GM19372 (cell line): ENCODE results near the gene AVP.
"Not testable (repeated sequence)": the region's sequence is repeated elsewhere in the genome, so short reads cannot be mapped to it uniquely, and the experiment has no call there.

Experiments used
- ATAC-seq: cut with Tn5 transposase; IDR thresholded peaks from one replicate; pipeline ENCODE4 v1.9.1; 2021; ENCODE audit warnings: mild to moderate bottlenecking, low read depth, moderate library complexity; ENCODE audit not compliant: unreplicated experiment

AVP gene

DNA sequence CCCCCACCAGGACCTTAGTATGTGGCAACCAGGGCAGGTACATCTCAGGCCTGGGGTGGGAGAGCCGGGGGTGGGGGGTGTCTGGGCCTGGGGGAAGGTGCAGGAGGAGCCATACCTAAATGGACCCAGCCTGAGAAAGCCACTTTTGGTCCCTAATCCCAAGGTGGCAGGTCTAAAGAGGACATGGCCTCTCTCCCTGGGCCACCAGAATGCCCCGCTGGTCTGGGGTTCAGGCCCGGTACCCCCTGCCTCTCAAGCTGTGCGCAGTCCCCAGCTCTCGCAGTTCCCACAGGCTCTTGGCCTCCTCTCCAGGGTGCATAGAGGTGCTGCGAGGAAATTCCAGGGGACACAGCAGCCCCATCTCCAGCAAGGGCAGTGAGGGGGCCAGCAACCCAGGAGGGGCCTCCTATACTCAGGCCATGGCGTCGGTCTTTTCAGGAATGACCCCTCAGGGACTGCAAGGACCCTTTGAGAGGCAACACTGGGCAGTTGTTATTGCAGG, 1.1 kb upstream of the AVP start:
- no peak for ATAC-seq

DNA sequence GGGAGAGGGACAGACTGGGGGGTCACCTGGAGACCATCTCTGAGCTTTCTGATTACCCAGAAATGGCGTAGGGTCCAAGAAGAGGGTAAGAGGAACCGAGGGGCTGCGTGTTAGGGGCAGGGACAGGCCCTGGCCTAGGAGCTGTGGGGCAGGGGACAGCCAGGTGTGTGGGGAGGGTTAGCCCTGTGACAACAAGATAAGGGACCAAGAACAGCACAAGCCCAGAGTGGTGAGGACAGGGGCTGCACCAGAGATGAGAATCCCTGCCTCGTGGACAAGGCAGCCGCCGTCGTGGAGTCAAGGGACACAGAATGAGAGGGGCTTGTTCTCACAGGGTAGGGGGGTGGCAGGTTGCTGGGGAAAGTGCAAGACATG, 449 bp upstream of the AVP start:
- ATAC-seq, result no peak

DNA sequence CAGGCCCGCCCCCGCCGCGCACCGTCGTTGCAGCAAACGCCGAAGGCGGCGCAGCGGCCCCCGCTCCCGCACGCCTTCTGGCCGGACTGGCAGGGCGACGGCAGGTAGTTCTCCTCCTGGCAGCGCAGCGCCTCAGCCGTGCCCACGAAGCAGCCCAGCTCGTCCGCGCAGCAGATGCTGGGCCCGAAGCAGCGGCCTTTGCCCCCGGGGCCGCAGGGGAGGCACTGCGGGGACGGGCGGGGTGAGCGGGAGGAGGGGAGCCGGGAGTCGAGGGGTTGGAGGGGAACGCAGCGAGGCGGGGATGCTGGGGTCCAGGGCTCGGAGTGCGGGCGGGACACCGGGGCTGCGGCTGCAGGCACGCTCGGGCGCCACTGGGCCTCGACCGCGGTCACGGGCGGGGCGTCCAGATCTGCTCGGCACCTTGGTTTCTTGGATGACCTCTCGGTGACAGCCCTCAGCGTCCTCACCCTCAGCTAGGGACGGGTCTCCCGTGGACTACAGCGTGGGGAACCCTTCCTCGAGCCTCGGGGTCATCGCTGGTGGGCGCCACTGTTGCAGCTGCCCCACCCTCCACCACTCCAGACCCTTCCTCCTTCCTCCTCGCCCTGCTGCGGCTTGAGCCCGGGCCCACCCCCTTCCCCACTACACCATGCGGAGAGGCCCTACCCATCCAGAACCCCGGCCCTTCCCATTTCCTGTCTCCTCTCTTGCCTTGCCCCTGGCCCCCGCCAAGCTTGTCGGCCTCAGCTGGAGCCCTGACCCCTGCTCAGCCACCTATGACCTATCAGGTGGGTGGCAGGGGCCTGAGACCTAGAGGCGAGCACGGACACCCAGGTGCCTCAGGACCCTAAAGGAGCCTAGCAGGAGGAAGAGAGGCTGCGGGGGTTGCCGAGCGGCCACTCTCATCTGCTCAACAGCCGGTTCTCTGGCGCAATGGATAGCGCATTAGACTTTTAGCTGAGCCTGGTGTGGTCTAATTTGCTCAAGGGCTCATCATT, 1.3 kb downstream of the AVP start:
- ATAC-seq, result no peak

DNA sequence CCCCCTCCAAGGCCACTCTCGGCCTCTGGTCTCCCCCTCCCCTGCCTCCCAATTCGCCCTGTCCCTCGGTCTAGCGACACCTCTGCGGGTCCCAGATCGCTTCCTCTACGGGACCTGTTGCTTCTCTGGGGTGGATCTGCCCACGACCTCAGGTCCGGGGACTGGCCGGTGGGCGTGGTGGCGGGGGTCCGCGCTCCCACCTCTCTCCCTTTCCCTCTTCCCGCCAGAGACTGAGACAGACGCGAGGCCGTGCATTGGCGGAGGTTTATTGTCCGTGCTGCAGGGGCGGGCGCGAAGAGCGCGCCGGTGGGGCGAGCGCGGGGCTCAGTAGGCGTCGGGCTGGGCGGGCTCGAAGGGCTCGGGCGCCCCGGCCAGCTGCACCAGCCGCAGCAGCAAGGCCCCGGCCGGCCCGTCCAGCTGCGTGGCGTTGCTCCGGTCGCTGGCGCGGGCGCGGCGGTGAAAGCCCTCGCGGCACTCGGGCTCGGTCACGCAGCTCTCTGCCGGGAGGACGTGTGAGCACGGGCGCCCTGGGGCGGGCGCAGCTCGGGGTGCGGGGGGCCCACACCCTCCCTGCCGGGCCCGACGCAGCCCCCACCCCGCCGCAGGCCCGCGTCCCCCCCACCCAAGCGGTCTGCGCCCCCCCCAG, 2.1 kb downstream of the AVP start:
- no peak for ATAC-seq

DNA sequence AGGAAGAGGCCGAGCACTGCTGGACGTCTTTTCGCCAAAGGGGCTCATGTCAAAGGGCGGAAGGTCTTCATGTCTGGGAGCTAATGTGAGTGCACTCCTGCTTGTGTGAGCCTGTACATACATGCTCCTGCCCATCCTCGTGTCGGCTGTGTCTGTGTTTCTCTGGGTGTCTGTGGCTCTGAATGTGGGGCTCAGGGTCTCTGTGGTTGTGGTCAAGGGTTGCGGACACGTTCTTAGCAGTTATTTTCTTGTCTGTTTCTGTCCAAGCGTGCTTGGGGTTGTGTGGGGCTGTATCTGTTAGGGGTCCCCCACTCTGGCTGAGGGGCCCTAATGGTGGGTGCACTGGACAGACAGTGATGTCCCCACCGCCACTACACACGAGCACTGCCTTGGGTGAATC, 2.9 kb downstream of the AVP start:
- ATAC-seq, result no peak

DNA sequence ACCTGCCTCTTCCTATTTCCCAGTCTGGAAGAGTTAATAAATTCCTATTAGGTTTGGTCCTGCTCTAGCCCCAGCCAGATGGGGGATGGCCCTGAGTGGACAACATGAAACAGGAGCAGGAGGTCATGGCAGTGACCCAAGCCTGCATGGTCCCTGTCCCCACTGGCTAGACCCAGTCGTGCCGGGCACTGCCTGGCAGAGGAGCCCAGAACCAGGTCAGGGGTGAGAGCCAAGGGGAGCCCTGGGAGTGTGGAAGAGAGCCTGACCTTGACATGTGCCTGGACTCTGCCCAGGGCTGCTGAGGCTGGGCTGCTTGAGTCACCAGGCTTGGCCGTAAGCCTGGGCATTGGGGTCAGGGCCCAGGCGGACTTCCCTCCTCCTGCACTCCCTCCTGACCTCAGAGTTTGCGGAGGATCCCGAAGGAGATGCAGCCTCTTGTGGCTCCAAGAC, 3.6 kb downstream of the AVP start:
- ATAC-seq, result no peak

DNA sequence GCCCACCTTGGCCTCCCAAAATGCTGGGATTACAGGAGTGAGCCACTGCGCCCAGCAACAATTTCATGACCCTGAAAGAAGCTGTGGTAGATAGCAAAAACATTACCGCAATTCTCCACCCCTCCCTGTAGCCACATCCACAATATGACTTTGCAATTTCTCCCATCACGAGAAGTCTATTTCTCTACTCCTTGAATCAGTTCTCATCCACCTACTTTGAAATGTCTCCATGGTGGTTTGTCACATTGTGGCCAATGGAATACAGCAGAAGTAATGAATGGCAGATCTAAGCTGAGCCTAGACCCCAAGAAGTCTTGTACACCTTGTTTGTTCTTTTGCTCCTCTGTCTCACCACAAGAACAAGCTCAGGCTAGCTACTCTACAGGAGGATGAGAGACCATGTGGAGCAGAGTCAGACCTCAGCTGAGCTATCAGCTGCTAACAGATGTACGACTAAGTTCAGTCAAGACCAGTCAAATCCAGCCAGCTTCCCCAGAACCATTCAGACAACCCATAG, 6.8 kb downstream of the AVP start:
- ATAC-seq, result no peak

DNA sequence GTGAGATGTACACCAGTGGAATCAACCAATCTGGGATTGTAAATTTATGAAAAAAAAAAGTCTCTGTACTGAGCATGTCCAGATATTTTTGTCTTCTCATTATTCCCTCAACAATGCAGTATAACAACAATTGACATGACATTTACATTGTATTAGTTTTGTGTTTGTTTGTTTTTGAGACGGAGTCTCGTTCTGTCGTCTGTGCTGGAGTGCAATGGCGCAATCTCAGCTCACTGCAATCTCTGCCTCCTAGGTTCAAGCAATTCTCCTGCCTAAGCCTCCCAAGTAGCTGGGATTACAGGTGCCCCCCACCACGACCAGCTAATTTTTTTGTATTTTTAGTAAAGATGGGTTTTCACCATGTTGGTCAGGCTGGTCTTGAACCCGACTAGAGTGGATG, 9.2 kb downstream of the AVP start:
- not testable (repeated sequence) for ATAC-seq

DNA sequence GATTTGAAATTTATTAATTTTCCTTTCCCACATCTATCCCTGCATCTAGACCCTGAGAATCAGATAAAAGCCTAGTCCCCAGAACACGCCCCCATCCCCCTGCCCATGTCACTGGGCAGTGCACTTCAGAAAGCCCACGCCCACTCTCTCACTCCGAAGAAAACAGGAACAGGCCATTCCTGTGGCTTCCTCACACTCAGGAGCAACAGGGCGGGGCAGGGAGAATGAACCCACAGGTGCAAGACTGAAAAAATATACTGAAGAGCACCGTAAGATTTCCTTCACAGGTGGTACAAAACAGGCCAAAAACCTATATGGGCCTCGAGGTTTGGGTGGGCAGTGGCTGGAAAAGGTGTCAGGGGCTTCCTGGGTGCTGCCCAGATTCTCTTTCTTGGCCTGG, 9.7 kb downstream of the AVP start:
- no peak for ATAC-seq

DNA sequence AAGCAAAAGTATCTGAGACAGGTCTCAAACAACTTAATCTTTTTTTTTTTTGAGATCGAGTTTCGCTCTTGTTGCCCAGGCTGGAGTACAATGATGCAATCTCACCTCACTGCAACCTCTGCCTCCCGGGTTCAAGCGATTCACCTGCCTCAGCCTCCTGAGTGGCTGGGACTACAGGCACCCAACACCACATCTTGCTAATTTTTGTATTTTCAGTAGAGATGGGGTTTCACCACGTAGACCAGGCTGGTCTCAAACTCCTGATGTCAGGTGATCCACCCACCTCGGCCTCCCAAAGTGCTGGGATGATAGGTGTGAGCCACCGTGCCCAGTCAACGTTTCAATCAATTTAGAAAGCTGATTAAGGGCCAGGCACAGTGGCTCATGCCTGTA, 11.3 kb downstream of the AVP start:
- not testable (repeated sequence) for ATAC-seq

DNA sequence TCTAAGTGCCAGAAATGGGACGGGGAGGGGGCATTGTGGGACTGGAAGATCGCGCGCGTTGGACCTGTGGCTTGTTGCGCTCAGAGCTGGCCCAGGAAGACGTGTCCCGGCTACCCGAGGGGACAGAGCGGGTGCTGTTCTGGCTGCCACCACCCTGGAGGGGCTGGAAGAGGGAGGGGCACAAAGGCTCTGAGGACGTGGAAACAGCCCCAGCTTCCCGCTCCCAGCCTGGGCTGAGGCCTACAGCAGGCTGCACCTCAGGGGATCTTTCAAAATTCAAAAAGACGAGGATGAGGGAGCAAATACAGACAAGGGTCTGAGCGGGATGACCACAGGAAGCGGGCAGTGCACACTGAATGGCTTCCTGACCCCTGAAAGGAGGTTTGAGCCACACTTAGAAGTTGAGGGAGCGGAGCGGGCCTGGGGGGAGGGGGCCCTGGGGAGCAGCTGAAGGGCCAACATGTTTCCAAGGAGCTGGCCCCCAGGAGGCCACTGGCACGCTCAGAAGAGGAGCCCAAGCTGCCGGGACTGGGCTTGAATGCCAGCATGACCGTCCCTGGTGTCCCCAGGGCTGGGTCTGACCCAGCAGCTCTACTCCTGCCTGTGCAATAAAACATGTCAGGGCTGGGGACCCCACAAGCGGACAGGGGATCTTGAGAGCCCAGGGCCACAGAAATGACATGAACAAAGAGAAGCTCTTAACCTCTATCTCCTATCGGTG, 11.8 kb downstream of the AVP start:
- no peak for ATAC-seq

DNA sequence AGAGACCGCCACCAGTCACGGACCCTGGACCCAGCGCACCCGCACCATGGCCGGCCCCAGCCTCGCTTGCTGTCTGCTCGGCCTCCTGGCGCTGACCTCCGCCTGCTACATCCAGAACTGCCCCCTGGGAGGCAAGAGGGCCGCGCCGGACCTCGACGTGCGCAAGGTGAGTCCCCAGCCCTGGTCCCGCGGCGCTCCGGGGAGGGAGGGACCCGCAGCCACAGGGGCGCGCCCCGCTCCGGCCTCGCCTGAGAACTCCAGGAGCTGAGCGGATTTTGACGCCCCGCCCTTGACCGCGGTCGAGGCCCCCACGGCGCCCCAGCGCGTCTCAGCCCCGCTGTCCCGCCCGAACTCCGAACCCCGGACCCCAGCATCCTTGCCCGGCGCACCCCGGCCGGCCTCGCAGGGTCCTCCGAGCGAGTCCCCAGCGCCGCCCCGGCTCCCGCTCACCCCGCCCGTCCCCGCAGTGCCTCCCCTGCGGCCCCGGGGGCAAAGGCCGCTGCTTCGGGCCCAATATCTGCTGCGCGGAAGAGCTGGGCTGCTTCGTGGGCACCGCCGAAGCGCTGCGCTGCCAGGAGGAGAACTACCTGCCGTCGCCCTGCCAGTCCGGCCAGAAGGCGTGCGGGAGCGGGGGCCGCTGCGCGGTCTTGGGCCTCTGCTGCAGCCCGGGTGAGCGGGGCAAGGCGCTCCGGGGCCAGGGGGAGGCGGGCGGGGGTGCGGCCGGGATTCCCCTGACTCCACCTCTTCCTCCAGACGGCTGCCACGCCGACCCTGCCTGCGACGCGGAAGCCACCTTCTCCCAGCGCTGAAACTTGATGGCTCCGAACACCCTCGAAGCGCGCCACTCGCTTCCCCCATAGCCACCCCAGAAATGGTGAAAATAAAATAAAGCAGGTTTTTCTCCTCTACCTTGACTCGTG, 12.7 kb downstream of the AVP start, which contains the start of gene OXT:
OXT (plus strand) TSS at position 11 of the 920 bp plus-strand sequence; CDS start at position 47, 36 bp downstream.
- no peak for ATAC-seq

DNA sequence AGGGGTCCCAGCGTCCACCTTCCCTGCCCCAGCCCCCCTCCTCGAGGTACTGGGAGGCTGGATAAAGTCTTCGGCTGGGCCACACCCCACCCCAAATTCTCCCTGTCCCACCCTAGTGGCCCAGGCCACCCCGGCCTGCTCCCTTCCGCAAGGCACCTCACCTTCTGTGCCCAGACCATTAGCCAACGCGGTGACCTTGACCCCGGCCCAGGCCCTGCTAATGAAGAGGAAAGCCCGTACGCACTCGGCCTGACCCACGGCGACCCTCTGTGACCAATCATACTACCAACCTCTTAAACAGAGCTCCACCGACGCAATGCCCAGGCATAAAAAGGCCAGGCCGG, 13.3 kb downstream of the AVP start:
- no peak for ATAC-seq

DNA sequence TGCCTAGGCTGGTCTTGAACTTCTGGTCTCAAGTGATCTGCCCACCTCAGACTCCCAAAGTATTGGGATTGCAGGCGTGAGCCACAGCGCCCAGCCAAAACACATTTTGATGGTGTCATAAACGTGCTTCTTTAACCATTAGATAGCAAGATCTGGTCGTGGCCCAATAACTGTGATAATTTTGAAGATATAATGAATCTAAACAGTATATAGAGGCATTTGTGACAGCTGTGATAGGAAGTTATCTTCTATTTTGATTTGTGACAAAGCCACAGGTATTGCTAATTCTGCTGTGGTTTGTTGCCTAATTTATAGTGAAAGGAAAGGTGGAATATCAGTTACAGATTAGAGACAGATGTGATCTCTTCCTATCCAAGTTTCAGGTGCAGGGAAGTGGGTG, 13.8 kb downstream of the AVP start:
- ATAC-seq, result no peak

DNA sequence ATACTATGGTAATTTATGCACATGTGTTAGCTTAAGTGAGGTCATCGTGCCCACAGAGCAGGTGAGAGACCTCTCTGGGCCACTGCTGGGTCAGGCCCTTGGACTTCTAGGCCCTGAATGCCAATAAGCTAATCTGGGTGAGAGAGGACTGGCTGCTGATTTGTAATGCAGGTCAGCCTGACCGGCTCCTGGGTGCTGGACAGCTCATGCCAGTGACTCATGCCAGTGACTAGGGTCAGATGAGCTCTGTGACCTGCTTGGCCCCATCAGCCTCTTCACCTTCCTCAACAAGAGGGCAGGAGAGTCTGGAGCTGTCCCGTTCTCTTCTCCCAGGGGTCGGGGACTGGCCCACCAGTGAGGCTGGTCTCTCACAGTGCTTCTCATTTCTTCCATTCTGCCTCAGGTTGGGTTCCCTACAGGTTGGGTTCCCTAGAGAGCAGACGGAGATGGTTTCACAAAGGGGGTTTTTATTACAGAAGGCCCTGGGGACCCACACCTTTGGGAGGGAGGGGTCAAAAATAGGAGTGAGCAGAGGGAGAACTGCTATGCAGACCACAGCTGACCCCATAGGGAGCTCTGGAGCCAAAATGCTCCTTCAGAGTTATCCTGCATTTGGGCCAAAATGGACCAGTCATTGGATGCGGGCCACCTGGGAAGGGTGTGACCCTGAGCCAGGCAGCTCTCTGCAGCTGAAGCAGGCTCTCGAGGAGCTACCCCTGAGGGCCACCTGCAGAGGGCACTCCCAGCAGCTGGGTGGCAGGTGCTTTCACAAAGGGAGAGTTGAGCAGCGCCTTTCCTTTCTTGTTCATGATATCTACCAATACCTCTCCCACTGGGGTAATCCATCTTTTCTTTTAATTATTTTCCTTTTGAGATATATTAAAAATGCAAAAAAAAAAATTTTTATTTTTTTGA, 15.3 kb downstream of the AVP start:
- no peak for ATAC-seq

DNA sequence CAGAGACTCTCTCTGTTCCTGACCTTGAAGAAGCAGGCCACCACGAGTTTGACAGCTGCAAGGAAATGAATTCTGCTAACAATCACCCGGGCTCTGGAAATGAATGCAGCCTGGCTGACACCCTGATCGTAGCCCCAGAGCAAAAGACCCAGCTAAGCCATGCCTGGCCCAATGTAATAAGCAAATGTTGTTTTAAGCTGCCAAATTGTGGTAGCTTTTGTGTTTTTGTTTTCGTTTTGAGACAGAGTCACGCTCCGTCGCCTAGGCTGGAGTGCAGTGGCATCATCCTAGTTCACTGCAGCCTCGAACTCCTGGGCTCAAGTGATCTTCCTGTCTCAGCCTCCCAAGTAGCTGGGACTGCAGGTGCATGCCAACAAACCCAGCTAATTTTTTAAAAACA, 16.4 kb downstream of the AVP start:
- no peak for ATAC-seq

DNA sequence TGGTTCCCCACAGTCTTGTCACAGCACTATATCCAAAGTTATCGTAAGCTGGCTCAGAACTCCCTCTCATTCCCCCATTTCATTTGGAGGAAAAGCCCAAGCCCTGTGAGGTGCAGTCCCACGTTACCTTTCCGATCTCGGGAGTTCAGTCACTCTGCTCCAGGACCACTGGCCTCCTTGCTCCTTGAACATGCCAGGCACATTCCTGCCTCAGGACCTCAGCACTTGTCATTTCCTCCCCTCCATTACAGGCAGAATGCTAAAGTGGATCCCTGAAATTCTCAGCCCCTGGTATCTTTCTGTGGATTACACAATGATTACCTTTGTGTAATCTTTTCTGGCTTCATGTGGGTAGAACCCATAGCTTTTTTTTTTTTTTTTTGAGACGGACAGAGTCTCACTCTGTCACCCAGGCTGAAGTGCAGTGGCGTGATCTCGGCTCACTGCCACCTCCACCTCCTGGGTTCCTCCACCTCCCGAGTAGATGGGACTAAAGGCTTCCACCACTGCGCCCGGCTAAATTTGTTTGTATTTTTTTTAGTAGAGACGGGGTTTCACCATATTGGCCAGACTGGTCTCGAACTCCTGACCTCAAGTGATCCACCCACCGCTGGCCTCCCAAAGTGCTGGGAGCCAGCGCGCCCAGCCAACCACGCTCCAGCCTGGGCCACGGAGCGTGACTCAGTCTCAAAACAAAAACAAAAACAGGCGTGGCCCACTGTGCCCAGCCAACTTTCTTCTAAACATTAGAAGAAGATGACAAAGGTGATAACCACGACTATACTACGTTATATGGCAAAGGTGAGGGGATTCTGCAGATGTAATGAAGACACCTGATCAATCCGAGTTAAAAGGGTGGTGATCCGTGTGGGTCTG, 17.1 kb downstream of the AVP start:
- no peak for ATAC-seq

DNA sequence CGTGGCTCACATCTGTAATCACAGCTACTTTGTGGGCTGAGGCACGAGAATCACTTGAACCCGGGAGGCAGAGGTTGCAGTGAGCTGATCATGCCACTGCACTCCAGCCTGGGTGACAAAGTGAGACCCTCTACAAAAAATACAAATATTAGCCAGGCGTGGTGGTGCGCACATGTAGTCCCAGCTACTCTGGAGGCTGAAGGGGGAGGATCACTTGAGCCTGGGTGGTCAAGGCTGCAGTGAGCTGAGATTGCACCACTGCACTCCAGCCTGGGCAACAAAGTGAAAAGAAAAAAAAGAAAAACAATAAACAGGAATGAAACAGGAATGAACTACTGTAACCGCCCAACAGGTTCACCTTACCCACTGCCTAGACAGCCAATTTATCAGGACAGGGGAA, 20.4 kb downstream of the AVP start:
- not testable (repeated sequence) for ATAC-seq
